ENCODE measurements around the gene TBX4. TPM values are rescaled to one million over a fixed set of nuclear protein-coding genes. Genes with fewer than 3 reads are reported as not detected.
"Not testable (repeated sequence)": the region's sequence is repeated elsewhere in the genome, so short reads cannot be mapped to it uniquely, and the experiment has no call there.

The TBX4 gene
- total RNA-seq, 4 donors from 2014 or later: 0.54 TPM; not detected in 3

DNA sequence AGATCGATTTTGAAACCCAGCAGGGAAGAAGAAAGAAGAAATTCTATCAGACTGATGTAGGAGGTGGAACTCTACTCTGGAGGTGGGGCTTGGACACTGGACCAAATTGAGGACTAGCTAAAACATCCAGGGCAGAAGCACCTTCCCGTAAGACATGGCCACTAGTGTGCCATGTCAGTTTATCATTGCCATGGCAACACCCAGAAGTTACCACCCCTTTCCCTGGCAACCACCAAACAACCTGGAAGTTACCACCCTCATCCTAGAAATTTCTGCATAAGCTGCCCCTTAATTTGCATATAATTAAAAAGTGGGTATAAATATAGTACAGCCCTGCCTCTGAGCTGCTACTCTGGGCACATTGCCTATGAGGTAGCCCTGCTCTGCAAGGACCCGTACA lies 72.1 kb downstream of the TBX4 start:
- TF ChIP-seq POLR2A (IDR thresholded peaks at IDR 0.05): no peak
- TF ChIP-seq, protein P1, sequence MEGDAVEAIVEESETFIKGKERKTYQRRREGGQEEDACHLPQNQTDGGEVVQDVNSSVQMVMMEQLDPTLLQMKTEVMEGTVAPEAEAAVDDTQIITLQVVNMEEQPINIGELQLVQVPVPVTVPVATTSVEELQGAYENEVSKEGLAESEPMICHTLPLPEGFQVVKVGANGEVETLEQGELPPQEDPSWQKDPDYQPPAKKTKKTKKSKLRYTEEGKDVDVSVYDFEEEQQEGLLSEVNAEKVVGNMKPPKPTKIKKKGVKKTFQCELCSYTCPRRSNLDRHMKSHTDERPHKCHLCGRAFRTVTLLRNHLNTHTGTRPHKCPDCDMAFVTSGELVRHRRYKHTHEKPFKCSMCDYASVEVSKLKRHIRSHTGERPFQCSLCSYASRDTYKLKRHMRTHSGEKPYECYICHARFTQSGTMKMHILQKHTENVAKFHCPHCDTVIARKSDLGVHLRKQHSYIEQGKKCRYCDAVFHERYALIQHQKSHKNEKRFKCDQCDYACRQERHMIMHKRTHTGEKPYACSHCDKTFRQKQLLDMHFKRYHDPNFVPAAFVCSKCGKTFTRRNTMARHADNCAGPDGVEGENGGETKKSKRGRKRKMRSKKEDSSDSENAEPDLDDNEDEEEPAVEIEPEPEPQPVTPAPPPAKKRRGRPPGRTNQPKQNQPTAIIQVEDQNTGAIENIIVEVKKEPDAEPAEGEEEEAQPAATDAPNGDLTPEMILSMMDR (IDR thresholded peaks at IDR 0.05): no peak
- Histone ChIP-seq H3K9me3 (no peaks in the 10 kb centered on the region), H3K4me1 (no peaks in the 10 kb centered on the region), H3K4me3 (replicated peaks in 1 of 3) (no peak overlapping the region), H3K27me3 (peaks cover 4% of the 10 kb centered on the region), H3K27ac (no peak overlapping the region), H3K36me3 (no peaks in the 10 kb centered on the region)
- no peak for DNase-seq
- intact Hi-C loops (cut with DNase I): no loop called here
- WGBS, 2 donors: 83 to 92% methylated on average over 3 of the region's 3 CpGs

DNA sequence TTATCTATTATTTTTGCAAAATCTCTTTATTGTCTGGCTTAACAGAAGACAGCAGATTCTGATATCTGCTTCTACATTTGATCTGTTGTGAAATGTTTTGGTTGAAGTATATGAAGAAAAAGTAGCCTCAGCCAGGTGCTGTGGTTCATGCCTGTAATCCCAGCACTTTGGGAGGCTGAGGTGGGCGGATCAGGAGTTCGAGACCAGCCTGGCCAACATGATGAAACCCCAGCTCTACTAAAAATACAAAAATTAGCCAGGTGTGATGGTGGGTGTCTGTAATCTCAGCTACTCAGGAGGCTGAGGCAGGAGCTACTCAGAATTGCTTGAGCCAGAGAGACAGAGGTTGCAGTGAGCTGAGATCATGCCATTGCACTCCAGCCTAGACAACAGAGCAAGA lies 75.2 kb downstream of the TBX4 start:
- H3K27me3 ChIP-seq; intact Hi-C loops (cut with DNase I); H3K27ac ChIP-seq; H3K4me1 ChIP-seq; H3K9me3 ChIP-seq; DNase-seq; H3K4me3 ChIP-seq (replicated peaks in 1 of 3); H3K36me3 ChIP-seq: not testable (repeated sequence)
- 85 to 95% methylated on average over 2 of the region's 2 CpGs for WGBS, 2 donors

DNA sequence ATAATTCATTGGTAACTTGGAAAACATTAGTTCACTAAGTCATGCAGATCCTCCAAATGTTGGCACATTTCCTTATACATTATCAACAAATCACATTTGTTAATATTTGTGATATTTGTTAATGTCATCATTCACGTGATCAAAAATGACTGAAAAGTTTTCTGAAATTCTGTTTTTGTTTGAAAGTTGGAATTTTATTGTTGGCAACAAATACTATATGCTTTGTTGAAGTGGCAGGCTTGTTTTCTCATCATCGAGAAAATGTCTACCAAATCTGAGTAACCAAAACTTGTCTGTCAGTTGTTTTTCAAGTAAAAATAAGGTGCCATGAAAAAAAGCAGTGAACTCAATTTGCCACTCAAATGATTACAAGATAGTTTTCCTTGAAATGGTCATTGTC lies 75.9 kb downstream of the TBX4 start:
- no peaks in the 10 kb centered on the region for H3K4me1 ChIP-seq
- 87 to 92% methylated on average over 2 of the region's 2 CpGs for WGBS, 2 donors
- no peak for DNase-seq
- H3K27ac ChIP-seq: no peak overlapping the region
- intact Hi-C loops (cut with DNase I): no loop called here
- peaks cover under 1% of the 10 kb centered on the region for H3K27me3 ChIP-seq
- TF ChIP-seq, protein P1 (IDR thresholded peaks at IDR 0.05): no peak
- no peak for TF ChIP-seq POLR2A (IDR thresholded peaks at IDR 0.05)
- H3K9me3 ChIP-seq: no peaks in the 10 kb centered on the region
- H3K4me3 ChIP-seq (replicated peaks in 1 of 3): no peak overlapping the region
- H3K36me3 ChIP-seq: no peaks in the 10 kb centered on the region

DNA sequence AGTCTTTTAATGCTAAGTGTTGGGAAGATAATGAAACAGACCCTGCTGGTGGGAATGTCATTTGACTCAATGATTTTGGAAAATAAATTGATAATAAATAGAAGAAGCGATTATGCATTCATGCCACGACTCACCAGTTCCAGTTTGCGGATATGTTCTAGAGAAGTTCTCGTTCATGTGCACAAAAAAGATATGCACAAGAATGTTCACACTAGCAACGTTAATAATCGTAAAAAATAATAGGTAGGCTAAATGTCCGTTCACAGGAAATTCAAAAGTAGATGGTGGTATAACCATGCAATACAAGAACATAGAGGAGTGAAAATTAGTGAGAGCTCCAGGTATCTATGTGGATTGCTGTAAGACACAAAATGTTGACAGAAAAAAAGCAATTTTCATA lies 79.0 kb downstream of the TBX4 start:
- intact Hi-C loops (cut with DNase I): no loop called here
- Histone ChIP-seq H3K4me1 (no peaks in the 10 kb centered on the region), H3K27ac (no peak overlapping the region), H3K4me3 (replicated peaks in 1 of 3) (no peak overlapping the region), H3K9me3 (no peaks in the 10 kb centered on the region), H3K27me3 (no peaks in the 10 kb centered on the region), H3K36me3 (no peaks in the 10 kb centered on the region)
- TF ChIP-seq, protein P1 (IDR thresholded peaks at IDR 0.05): no peak
- TF ChIP-seq POLR2A (IDR thresholded peaks at IDR 0.05): no peak
- DNase-seq: no peak
- 80 to 85% methylated on average over 7 of the region's 7 CpGs for WGBS, 2 donors

DNA sequence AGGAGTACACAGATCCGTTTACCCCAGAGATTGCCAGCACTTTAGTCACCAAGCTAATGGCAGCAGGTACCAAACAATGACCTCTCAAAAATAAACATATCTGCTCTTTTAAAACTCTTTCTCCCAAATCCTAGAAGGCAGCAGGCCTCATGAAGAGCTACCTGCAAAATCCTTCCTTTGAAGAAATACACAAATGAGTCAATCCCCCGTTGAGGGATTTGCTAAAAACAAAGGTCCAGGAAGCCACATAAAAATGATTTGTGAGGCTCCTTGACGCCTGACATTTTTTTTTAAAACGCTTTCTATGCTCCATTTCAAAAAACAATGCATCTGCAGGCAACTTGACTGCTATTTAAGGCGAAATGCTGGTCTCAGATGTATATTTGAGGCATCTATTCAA lies 80.6 kb downstream of the TBX4 start:
- intact Hi-C loops (cut with DNase I): no loop called here
- Histone ChIP-seq H3K27ac (no peak overlapping the region), H3K36me3 (no peaks in the 10 kb centered on the region), H3K4me3 (replicated peaks in 1 of 3) (no peak overlapping the region), H3K27me3 (no peaks in the 10 kb centered on the region), H3K4me1 (no peaks in the 10 kb centered on the region), H3K9me3 (no peaks in the 10 kb centered on the region)
- 71 to 82% methylated on average over 5 of the region's 5 CpGs for WGBS, 2 donors
- DNase-seq: no peak
- TF ChIP-seq, protein P1 (IDR thresholded peaks at IDR 0.05): no peak
- TF ChIP-seq POLR2A (IDR thresholded peaks at IDR 0.05): no peak

DNA sequence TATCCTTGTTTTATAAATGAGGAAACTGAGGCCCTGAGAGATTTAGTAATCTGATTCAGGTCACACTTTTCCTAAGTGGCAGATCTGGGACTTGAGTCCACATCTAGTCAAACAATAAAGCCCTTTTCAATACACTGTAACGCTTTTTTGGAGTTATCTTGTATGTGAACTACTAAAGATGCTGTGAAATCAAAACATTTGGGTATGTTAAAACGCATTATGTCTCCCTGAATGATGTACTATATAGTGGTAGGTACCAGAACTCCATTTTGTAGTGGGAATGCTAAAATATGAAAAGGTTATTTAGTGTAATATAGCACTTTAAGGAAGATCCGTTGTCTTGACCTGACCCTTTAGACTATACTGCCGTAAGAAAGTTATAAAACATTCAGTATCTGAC lies 81.6 kb downstream of the TBX4 start:
- TF ChIP-seq, protein P1 (IDR thresholded peaks at IDR 0.05): no peak
- no peak for TF ChIP-seq POLR2A (IDR thresholded peaks at IDR 0.05)
- intact Hi-C loops (cut with DNase I): no loop called here
- Histone ChIP-seq H3K9me3 (no peaks in the 10 kb centered on the region), H3K4me1 (no peaks in the 10 kb centered on the region), H3K27ac (no peak overlapping the region), H3K4me3 (replicated peaks in 1 of 3) (no peak overlapping the region), H3K36me3 (no peaks in the 10 kb centered on the region), H3K27me3 (no peaks in the 10 kb centered on the region)
- 89 to 94% methylated on average over 4 of the region's 4 CpGs for WGBS, 2 donors
- DNase-seq: no peak

Measured in thyroid gland (tissue), 4 donors.